ENCODE data around the gene SLC38A8. TPM values are rescaled to one million over a fixed set of nuclear protein-coding genes. Genes with fewer than 3 reads are reported as not detected.

The SLC38A8 gene
- total and polyA plus RNA-seq, 2 experiments from 2014 or later, result not detected

DNA sequence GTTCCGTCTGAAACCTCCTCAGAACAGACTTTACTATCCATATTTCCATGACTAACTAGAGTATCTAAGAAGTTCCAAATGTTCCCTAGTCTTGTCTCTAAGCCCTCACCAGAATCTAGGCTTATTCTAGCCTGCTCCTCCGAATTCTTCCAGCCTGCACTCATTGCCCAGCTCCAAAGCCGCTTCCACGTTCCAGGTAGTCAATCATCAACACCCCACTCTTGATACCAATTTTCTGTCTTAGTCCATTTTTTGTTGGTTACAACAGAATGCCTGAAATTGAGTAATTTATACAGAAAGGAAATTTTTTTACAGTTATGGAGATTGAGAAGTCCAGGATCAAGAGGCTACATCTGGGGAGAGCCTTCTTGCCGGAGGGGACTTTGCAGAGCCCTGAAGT, 21.1 kb downstream of the SLC38A8 start:
- Histone ChIP-seq H3K27ac (no peak overlapping the region), H3K9me3 (ENCODE audit: low read depth) (no peaks in the 10 kb centered on the region), H3K27me3 (no peaks in the 10 kb centered on the region), H3K4me3 (no peak overlapping the region), H3K36me3 (no peaks in the 10 kb centered on the region), H3K4me1 (ENCODE audit: low read depth) (no peaks in the 10 kb centered on the region)
- TF ChIP-seq, protein P1, sequence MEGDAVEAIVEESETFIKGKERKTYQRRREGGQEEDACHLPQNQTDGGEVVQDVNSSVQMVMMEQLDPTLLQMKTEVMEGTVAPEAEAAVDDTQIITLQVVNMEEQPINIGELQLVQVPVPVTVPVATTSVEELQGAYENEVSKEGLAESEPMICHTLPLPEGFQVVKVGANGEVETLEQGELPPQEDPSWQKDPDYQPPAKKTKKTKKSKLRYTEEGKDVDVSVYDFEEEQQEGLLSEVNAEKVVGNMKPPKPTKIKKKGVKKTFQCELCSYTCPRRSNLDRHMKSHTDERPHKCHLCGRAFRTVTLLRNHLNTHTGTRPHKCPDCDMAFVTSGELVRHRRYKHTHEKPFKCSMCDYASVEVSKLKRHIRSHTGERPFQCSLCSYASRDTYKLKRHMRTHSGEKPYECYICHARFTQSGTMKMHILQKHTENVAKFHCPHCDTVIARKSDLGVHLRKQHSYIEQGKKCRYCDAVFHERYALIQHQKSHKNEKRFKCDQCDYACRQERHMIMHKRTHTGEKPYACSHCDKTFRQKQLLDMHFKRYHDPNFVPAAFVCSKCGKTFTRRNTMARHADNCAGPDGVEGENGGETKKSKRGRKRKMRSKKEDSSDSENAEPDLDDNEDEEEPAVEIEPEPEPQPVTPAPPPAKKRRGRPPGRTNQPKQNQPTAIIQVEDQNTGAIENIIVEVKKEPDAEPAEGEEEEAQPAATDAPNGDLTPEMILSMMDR (IDR thresholded peaks at IDR 0.05; ENCODE audit: low read depth, low read length), result no peak
- no peak for DNase-seq (ENCODE audit: low read depth in 1 of 2, low spot score in 1 of 2)

DNA sequence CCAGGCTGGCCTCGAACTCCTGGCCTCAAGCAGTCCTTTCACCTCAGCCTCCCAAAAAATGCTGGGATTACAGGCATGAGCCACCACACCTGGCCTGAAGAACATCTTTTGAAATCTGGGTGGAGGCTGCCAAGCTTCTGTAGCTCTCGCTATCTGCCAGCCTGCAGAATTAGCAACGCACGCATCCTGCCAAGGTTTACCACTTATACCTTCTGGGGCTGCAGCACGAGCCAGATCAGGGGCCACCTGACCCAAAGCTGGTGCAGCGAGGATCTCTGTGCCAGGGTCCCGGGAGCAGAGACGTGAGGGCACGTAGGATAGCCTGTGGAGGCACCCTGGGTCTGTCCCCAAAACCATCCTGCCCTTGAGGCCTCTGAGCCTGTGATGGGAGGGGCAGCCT, 22.2 kb downstream of the SLC38A8 start:
- TF ChIP-seq, protein P1 (IDR thresholded peaks at IDR 0.05; ENCODE audit: low read depth, low read length), result no peak
- DNase-seq (ENCODE audit: low read depth in 1 of 2, low spot score in 1 of 2), result no peak
- H3K27ac ChIP-seq, result no peak overlapping the region

DNA sequence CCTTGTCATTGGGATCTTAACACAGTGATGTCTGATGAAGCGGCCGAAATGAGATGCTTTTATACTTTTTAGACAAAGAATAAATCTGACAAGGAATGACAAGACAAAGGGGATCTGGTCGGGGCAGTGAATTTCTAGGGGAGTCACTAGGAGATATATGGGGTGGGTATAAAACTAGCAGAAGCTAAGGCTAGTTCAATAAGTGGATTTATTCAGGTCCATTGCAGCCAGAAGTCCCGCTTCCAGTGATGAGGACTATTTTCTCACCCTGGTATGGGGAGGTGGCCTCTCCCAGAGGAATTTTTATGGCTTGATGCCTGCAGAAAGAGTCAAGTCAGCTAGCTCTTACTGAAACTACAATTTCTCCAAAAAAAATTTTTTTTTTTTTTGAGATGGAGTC, 23.9 kb downstream of the SLC38A8 start:
- Histone ChIP-seq H3K4me1 (ENCODE audit: low read depth) (no peaks in the 10 kb centered on the region), H3K27me3 (no peaks in the 10 kb centered on the region), H3K9me3 (ENCODE audit: low read depth) (no peaks in the 10 kb centered on the region), H3K27ac (no peak overlapping the region), H3K36me3 (no peaks in the 10 kb centered on the region), H3K4me3 (no peak overlapping the region)
- no peak for DNase-seq (ENCODE audit: low read depth in 1 of 2, low spot score in 1 of 2)
- TF ChIP-seq, protein P1 (IDR thresholded peaks at IDR 0.05; ENCODE audit: low read depth, low read length), result no peak

More for the DNA sequence above, 22.2 kb downstream of the SLC38A8 start:
- Histone ChIP-seq H3K36me3 (no peaks in the 10 kb centered on the region), H3K4me3 (no peak overlapping the region), H3K4me1 (ENCODE audit: low read depth) (no peaks in the 10 kb centered on the region), H3K27me3 (no peaks in the 10 kb centered on the region), H3K9me3 (ENCODE audit: low read depth) (no peaks in the 10 kb centered on the region)

DNA sequence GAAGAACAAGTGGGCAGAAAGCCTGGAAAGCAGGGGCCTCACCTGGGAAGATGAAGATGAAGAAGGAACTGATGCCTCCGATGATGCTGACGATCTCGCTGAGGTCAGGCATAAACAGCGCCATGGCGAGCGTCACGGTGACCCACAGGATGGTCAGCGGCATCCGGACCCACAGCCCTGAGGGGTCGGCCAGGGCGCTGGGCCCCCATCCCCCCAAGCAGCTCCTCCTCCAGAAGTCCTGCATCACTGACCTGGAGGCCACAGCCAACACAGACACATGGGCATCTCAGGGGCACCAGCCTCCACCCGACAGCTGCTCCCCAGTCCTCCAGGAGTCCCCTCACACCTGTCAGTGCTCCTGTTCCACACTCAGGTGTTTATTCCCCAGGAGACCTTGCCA, 26.1 kb downstream of the SLC38A8 start:
- TF ChIP-seq, protein P1 (IDR thresholded peaks at IDR 0.05; ENCODE audit: low read depth, low read length), result no peak
- no peaks in the 10 kb centered on the region for H3K9me3 ChIP-seq (ENCODE audit: low read depth)
- H3K27ac ChIP-seq, result no peak overlapping the region
- no peak for DNase-seq (ENCODE audit: low read depth in 1 of 2, low spot score in 1 of 2)
- H3K4me3 ChIP-seq, result no peak overlapping the region
- no peaks in the 10 kb centered on the region for H3K36me3 ChIP-seq
- no peaks in the 10 kb centered on the region for H3K27me3 ChIP-seq
- H3K4me1 ChIP-seq (ENCODE audit: low read depth), result no peaks in the 10 kb centered on the region

DNA sequence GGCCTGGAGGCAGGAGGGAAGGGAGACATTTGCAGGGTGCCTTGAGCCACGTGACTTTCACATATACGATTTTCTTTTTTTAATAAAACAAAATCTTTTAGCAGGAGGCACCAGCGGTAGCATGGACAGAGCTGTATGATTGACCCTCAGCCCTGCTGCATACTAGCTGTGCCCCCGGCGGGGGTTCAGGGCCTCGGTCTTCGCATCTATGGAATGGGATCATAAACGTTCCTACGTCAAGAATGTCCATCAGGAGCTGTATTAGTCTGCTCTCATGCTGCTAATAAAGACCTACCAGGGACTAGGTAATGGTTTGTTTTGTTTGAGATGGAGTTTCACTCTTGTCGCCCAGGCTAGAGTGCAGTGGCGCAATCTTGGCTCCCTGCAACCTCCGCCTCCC, 27.2 kb downstream of the SLC38A8 start:
- Histone ChIP-seq H3K36me3 (no peaks in the 10 kb centered on the region), H3K27me3 (no peaks in the 10 kb centered on the region), H3K9me3 (ENCODE audit: low read depth) (no peaks in the 10 kb centered on the region), H3K4me3 (no peak overlapping the region), H3K4me1 (ENCODE audit: low read depth) (no peaks in the 10 kb centered on the region), H3K27ac (no peak overlapping the region)
- TF ChIP-seq, protein P1 (IDR thresholded peaks at IDR 0.05; ENCODE audit: low read depth, low read length), result no peak
- DNase-seq (ENCODE audit: low read depth in 1 of 2, low spot score in 1 of 2), result no peak

Data from cardiac muscle cell (in vitro differentiated cells and primary cell).